Hematopoietic multipotent progenitor cell (in vitro differentiated cells): ENCODE results near the gene CSF1R. TPM values are rescaled to one million over a fixed set of nuclear protein-coding genes. Genes with fewer than 3 reads are reported as not detected.

Experiments
- DNase-seq, 3 donors: peaks; one replicate each; pipeline ENCODE4 v3.0.0-alpha.2; 2011 to 2015; ENCODE audit warnings: low read depth in 2 of 3, low spot score in 2 of 3
- total RNA-seq: library from RNA; depleted of rRNA; stranded (reverse); fragments of >200 nt; gene quantifications from one replicate; pipeline ENCODE4 v1.2.3, GENCODE V29; 2012

Gene CSF1R
- total RNA-seq, 1 donor = 3.2 TPM

DNA sequence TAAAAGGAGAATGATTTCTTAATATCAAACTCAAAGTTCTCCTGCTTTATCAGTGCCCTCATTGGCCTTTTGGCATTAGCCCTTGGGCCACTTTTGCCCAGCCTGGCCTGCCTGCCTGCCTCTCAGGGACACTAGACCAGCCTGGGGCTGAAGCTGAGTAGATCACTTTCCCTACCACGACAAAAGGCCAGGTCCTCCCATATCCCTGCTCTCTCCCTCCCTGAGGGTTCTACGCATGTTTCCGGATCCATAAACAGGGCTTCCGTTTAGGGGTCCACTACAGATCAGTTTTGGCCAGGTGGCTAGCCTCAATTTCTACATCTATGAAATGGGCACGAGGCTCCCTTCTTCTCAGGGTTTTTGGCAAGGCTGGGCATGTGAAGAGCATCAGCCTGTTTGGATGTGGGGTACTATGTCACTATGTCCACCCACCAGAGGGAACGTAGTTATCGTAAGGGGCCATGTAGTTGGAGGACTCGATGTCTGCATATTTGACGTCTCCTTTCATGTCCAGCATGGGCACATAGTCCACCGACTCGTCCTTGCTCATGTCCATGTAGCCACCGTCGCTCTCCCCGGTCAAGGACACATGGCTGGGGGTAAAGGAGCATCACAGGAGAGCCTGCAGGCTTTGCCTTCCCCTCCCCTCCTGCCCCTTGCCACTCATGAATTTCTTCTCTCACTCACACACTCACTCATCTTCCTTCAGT lies 35.2 kb upstream of the CSF1R start:
- no peak for DNase-seq

DNA sequence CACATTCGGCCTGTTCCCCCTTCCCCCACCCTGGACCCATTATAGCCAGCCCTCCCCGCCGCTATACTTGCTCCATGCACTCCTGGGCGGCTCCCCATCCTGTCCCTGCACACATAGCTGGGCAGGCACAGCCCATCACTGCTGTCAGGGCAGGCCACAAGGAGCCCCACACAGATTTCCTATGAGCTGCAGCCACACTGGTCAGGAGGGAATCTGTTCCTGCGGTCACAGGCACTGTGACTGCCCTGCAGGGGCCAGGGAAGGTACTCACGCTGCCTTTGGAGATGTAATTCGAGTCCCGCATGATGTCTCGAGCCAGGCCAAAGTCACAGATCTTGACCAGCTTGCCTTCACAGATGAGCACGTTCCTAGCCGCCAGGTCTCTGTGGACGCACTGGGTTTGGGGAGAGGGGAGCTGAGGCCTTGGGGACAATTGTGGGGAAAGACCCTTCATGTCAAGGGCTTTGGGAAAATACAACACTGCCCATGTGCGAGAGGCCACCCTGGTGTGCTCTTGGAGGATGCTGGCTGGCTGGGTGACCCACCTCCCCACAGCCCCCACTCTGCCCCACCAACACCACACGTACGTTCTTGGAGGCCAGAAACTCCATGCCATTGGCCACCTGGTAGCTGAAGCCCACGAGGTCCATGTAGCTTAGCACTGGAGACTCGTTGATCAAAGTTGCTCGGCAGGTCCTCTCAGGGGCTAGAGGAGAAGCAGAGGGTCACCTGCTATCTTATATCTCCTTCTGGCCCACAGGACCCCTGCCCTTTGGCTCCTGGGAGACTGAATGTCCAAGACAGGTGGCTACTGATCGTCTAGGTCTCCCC lies 34.5 kb upstream of the CSF1R start:
- no peak for DNase-seq

DNA sequence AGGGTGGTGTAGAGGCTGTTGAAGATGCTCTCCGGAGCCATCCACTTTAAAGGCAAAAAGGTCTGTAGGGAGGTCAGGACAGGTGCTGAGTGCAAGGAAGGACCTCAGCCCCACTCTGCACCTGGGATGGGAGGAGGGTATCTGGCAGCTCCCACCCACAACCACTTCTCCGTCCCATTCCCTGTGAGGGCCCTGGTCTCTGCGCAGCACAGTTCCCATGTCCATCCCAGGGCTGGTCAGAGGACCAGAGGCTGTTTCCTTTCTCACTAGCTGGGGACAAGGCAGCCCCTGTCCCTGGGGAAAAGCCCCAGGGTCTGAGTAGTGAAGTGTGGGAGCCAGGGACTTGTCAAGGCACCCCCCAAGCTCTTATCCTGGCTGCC lies 33.7 kb upstream of the CSF1R start:
- no peak for DNase-seq

DNA sequence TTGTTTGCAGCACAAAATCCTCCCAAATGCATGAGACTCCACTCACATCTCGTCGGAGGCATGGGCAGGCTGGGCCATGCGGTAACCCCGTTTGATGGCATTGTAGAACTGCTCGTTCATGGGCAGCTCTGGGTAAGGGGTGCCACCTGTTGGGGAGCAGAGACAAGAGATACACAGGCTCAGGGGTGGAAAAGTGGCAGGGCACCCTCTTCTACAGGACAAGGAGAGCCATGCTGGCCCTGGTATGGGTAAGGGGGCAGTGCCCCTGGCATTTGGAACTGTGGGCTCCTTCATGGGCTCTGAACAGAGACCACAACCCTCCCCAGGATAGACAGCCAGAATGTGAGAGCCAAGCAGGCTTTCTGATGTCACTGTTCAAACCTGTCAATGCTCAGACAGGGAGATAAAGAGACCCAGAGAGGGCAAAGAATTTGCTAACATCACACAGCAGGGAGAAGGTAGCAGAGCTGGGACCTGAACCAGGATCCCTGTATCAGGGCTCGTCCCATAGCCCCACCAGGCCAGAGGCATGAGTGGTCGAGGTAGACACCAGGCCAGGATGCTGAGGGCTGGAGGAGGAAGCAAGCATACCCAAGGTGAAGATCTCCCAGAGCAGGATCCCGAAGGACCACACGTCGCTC lies 33.2 kb upstream of the CSF1R start:
- peak in 2 of 3 donors; percentile 58 to 75 for DNase-seq

DNA sequence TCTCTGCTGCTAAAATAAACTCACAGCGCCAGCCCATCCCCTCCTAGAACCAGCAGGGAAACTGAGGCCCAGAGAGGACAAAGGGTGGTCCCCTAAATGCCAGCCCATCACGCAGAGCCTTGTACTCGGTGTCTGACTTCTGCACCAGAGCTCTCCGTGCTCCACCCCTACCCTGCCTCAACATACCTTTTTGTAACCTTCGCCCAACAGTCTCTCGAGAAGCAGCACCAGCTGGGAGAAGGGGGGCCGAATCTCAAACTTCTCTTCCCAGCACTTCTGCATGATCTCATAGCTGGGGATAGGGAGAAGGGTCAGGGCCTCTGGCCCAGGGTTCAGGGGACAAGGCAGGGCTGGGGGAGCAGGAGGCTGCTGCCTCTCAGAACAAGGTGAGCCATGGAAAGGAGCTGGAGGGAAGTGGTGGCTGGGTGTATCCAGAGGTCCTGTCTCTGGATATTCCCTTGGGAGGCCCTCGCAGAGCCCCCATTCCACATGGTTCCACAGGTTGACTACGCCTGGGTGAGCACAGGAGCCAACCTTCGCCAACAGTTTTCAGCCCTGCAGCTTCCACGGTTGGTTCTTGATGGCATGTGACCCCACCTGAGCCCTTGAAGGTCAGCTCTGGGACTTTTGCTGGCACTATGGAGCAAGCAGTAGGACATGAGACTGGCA lies 32.3 kb upstream of the CSF1R start:
- DNase-seq = no peak

DNA sequence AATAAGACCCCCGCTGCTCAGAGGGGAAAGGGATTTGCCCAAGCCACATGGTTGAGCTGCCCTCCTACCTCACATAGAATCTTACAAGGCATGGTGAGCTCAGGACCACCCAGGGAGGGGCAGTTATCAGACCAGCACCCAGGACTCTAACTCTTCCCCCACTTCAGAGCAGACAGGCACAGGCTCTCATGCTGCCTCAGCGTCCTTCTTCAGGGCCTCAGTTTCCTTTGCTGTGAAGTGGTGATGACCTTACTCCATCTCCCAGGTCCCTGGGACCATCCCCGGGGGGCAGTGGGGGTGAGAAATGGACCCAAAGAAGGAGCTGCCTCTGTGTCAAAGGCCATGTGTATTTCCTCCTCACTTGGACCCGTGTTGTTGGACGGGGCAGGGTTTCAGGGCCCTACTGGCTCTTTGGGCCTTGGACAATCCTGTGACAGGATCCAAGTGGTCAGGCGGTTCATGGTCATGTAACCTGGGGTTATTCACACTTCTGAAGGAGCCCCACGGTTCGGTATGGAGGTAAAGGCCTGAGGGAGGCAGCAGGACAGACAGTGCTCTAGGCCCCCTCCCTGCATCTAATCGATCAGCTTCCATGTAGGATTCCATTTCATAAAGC lies 31.7 kb upstream of the CSF1R start:
- DNase-seq = no peak

DNA sequence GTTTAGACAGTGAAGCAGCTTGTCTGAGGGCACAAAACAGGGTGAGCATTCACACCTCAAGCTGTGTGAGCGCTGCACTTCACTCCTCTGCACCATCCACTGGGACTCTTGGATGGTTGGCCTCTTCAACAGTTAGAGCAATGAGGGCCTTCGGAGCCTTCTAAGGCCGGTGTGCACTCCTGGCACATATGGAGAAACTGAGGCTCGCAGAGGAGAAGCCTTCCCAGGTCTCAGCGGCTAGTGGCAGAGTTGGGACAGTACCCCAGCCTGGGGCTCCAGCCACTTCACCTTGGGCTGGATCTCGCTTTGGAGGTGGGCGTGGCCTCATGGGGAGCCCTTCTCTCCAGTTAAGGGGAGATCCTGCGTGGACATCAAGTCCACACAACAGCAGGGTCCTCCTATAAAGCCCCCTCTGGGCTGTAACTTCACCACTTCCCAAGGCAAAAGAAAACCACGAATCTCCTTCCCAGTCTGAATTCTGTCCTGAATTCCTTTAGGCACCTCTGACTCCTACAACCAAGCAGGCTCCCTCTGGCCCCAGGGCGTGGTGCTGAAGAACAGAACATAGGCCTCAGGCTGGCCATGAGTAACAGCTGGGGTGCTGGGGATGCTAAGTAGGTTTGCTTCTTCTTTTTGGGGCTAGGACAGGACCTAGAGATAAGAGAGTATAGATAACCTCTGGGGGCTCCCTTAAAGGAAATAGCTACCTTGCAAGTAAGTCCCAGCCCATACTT lies 30.5 kb upstream of the CSF1R start:
- DNase-seq = no peak

DNA sequence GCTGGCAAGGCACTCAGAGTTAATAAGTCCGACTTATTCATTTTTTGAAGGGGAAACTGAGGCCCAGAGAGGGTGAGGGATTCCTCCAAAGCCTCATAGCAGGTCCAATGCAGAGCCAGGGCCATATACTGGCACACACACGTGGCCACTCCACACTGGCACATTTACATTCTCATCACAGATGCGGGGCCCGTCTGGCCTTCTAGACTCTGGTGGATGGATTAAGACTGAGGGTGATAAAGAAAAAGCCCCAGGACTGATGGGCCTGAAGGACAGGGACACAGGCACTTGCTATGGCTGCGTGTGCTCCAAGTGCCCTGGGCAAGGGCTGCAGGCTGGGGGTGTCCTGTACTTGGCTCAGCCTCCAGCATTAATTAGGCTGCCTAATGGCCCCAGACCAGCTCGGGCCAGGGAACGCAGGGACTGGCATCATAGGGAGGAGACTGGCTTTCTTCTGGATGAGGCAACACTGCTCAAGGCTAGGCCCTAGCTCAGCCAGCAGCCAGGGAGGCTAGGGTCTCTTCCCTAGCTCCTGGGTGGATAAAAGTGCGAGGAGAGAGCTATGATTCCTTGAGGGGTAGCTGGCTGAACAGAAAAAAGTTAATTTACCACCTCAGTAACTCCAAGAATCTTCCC lies 28.5 kb upstream of the CSF1R start:
- DNase-seq = no peak

DNA sequence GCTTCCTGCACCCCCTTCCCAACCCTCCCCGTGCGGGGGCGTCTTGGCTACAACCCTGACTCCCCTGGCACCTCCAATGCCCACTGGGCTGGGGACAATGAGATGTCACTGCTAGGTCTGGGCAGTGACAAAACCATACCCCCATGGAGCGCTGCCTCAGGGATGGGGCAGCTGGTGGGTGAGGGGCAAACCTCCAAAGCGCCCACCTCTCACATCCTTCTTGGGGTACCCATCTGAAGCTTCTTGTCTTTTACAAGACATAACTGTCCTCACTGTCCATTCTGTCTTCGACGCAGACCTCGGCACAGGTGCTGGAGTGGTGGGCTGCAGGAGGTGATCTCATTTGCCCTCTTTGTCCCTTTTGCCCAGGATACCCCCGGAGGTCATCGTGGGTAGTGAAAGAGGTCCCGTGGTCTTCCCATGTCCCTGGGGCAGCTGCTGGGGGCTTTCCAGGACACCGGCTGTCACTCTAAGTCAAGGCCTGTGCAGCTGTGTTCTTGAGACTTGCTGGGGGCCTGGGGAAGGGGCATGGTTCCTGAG lies 27.8 kb upstream of the CSF1R start:
- DNase-seq = no peak

DNA sequence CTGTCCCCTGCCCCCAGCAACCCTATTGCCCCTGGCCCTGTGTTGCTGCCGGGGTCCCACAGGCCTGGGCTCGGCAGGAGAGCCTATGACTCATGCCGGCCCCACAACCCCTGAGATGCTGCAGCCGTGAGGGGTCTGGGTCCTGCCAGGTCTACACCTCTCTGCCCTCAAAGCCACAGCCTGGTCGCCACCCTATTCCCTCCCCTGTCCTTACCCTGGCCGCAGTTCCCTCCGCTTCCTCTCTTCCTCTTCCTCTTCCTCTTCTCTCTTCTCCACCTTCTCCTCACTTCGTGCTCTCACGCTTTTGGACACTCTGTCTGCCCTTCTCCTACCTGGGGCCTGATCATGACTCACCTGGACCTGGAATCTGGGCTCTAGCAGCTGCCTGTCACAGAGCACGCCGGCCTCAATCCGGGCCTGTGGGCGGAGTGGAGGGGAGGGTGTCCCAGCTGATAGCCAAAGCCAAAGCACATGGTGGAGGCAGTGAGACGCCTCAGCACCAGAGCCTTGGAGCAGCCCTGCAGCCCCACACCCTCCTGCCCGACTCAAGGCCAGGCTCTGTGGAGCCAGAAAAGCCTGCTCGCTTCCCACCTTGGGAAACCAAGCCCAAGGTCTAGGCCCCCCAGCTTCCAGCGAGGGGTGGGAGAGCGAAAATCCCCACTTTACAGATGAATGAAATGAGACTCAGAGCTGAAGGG lies 26.8 kb upstream of the CSF1R start:
- no peak for DNase-seq

DNA sequence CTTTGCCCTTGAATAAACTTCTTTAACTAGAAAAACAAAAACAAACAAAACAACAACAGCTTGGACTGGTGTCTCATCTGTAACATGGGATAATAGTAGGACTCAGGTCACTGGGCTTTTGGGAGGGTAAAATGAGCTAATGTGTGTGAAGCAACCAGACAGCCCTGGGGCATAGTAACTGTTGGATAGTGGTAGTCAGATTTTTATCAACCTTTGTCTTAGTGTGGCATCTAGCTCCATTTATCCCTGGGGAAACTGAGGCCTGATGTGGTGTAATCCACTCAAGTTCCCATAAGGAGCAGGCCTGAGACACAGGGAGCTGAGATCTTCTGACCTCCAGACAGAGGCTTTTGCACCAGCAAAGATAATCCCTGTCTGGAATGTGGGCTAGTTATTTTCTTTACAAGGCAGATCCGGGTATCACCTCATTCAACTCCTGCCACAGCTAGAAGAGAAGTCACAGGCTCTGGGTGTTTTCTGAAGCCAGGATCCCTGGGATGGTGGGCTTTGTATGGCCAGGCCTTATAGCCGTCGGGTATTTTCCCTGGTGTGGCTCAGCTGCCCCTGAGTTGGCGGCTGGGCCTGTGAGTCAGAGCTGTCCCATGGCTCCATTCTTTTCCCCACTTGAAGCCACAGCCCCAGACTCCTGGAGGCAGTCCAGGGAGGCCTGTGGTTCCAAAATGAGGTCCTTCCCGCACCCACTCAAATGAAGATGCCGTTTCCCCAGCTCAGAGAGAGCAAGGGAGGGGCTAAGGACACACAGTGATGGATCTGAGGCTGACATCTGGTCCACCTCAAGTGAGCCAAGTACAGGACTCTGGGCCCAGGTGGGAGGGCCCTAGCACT lies 26.1 kb upstream of the CSF1R start:
- DNase-seq = no peak

DNA sequence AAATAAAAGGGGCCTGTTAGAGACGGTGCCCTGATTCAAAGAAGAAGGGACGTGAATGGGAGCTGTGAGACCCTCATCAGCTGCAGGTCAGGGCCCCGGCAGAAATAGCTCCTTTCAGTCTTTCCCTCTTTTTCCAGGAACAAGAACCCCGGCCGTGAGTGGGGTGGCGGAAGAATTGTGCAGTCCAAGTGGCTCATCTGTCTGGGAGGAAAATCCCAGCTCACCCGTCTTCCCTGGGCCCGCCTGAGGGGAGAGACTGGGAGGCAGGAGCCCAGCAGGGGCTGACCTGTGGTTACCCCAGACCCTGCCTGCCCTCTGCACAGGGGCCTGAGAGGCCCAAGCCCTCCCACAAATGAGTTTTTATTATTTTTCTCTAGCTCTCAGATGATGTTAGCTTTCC lies 24.8 kb upstream of the CSF1R start:
- DNase-seq = no peak

DNA sequence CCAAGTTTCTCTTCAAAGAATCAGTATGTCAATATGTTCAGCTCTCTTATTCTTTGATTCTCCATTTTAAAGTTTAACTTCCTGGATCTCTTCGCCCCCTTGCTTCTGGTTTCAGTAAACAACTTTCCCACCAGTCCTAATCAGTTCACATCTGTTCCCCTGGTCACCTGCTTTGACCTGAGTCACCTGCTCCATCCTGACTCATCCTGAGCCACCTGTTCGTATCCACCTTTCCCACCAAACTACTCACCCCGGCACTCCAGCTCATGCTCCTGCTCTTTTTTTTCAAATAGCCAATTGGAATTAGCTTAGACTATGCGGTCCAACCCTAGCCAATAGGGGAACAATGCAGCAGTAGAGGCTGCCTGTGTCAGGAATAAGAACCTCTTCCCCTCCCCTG lies 23.6 kb upstream of the CSF1R start:
- DNase-seq = no peak

DNA sequence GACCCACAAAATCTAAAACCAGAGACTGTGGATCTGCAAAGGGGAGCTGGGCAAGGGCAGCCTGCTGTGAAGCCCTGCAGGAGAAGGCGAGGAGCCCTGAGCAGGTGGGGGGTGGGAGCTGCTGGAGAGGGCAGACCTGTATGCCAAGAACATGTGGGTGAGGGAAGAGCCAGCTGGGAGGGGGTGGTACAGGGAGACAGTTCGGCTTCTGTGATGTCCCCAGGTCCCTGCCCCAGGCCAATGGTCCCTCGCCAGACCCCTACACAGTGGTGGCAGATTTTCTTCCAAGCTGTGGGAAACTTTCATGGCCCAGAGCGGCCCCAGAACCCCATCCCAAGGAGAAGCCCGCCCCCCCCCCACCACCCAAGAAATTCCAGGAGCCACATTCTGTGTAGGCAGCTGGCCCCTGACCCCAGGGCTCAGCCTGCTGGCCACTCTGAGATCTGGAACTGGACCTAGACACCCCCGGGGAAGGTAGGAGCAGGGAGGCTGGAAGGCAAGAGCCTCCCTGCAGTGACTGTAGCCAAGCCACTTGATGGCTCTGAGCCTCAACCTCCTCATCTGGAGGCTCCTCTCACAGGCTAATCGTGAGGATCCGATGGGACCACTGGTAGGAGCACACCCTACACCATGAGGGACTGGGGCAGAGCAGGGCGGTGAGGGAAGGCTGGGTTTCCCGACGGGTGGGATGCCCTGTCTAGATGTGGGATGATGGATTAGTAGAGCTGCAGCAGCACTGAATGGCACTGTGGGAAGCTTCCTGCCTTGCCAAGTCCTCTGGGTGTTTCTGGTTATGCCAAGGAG lies 22.6 kb upstream of the CSF1R start:
- DNase-seq = no peak

DNA sequence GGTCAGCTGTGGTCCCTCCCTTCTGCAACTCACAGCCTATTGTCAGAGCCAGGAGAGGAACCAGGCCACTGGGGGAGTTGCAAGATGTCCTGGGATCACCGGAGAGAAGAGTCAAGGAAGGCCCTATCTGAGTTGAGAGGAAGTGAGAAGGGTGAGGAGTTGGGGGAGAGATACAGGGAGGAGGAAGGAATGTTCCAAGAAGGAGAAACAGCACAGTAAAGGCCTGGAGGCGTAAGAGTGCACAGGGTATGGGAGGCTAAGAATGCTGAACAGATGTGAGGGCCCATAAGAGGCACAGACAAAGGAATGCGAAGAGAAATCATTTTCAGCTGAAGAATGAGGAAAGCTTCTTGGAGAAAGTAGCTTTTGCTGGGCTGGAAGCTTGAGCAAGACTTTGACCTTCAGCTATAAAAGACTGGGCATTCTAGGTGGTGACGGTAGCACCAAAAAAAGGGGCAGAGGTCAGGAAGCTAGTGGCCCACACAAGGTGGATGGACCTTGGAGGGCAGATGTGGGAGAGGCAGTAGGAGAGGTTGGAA lies 21.6 kb upstream of the CSF1R start:
- no peak for DNase-seq

DNA sequence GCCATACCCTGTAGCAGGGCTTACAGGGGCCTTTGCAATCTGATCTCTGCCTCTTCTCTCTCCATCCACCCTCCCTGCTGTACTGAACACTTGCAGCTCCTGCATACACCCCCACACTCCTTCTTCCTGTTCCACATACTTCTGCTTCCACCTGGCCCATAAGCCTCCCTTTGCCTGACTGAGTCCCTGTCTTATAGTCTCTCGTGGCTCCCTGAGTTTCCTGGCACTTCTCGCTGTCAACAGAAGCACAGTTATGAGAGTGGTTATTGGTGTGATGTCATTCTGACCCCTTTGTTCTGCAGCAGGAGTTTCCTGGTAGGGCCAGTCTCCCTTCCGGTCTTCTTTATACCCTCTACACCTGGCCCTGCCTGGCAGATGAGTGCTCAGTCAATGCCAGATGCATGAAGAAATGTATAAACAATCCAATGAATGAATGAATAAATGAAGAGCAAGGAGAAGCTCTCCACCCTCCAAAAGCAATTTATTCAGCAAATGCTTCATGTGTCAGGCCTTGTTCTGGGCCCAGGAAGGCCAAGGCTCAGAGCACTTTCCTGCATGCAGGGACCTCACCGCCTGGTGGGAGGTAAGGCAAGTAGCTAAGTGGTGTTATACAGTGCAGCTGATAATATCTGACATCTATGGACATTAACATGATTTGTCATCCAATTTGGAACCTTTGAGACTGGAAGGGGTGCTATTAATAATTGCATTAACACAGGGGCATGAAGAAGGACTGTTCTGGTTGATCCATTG lies 20.5 kb upstream of the CSF1R start:
- DNase-seq = no peak
